ENCODE results near the gene DUSP9.

The DUSP9 gene

GRCh38 chrX:153646620-153647373 lies at the start of gene DUSP9:
Gene DUSP9, plus strand, starts transcription at chrX:153647203. Its CDS starts 751 bp downstream, at chrX:153647954.
- no peak for DNase-seq

- DNase-seq = peak in 2 of 56 donors; percentile 20 to 22
These were observed 48.3 kb upstream of the DUSP9 start, which contains the start of gene CCNQ for GRCh38 chrX:153598541-153599191. Gene CCNQ, minus strand, starts transcription at chrX:153599139. Its CDS starts 66 bp downstream, at chrX:153599073.

GRCh38 chrX:153599192-153600031 lies 47.6 kb upstream of the DUSP9 start:
- peak; percentile 7 to 88 (median 68) for DNase-seq

GRCh38 chrX:153600032-153600373 lies 47.0 kb upstream of the DUSP9 start:
- DNase-seq = no peak

- DNase-seq = no peak
These were observed 46.1 kb upstream of the DUSP9 start for GRCh38 chrX:153600921-153601320.

- DNase-seq = no peak
These were observed 45.4 kb upstream of the DUSP9 start for GRCh38 chrX:153601511-153602110.

GRCh38 chrX:153602601-153603000 lies 44.4 kb upstream of the DUSP9 start:
- no peak for DNase-seq

GRCh38 chrX:153603131-153603656 lies 43.8 kb upstream of the DUSP9 start:
- no peak for DNase-seq

GRCh38 chrX:153604666-153605380 lies 42.2 kb upstream of the DUSP9 start:
- peak in 1 of 56 donors; percentile 15 for DNase-seq

GRCh38 chrX:153606503-153606902 lies 40.5 kb upstream of the DUSP9 start:
- no peak for DNase-seq

- no peak for DNase-seq
These were observed 38.6 kb upstream of the DUSP9 start for GRCh38 chrX:153608376-153608775.

- DNase-seq = no peak
These were observed 38.2 kb upstream of the DUSP9 start for GRCh38 chrX:153608806-153609205.

GRCh38 chrX:153609917-153610835 lies 36.8 kb upstream of the DUSP9 start:
- peak in 52 of 56 donors; percentile 8 to 84 (median 60) for DNase-seq

- DNase-seq = peak in 3 of 56 donors; percentile 19 to 37 (median 23)
These were observed 36.2 kb upstream of the DUSP9 start for GRCh38 chrX:153610836-153611213.

GRCh38 chrX:153611298-153612095 lies 35.5 kb upstream of the DUSP9 start:
- DNase-seq = no peak

GRCh38 chrX:153612413-153612812 lies 34.6 kb upstream of the DUSP9 start:
- no peak for DNase-seq

GRCh38 chrX:153614818-153615217 lies 32.2 kb upstream of the DUSP9 start:
- DNase-seq = no peak

- no peak for DNase-seq
These were observed 26.4 kb upstream of the DUSP9 start for GRCh38 chrX:153620576-153620975.
